ENCODE data around the gene SDC3.

GRCh38 chr1:30950053-30950452 is 41.5 kb upstream of the SDC3 start:
- no peak for TF ChIP-seq CTCF (IDR thresholded peaks at IDR 0.05; ENCODE audit: low read depth, low read length, poor library complexity, severe bottlenecking)
- TF ChIP-seq EZH2phosphoT487 (IDR thresholded peaks at IDR 0.05; ENCODE audit: borderline replicate concordance, low read length): no peak
